ENCODE measurements around the gene SCNM1. TPM values are rescaled to one million over a fixed set of nuclear protein-coding genes. Genes with fewer than 3 reads are reported as not detected.

The SCNM1 gene, protein sequence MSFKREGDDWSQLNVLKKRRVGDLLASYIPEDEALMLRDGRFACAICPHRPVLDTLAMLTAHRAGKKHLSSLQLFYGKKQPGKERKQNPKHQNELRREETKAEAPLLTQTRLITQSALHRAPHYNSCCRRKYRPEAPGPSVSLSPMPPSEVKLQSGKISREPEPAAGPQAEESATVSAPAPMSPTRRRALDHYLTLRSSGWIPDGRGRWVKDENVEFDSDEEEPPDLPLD
- total RNA-seq: 17.5 TPM
- long read RNA-seq, transcript SCNM1-202 (7 exons, 2,016 nt): major isoform, 16 of 29 reads
- long read RNA-seq, partial matches to known transcripts: 1 of 29 reads
- long read RNA-seq, other reads (novel, unspliced or antisense): 10 of 29 reads

DNA sequence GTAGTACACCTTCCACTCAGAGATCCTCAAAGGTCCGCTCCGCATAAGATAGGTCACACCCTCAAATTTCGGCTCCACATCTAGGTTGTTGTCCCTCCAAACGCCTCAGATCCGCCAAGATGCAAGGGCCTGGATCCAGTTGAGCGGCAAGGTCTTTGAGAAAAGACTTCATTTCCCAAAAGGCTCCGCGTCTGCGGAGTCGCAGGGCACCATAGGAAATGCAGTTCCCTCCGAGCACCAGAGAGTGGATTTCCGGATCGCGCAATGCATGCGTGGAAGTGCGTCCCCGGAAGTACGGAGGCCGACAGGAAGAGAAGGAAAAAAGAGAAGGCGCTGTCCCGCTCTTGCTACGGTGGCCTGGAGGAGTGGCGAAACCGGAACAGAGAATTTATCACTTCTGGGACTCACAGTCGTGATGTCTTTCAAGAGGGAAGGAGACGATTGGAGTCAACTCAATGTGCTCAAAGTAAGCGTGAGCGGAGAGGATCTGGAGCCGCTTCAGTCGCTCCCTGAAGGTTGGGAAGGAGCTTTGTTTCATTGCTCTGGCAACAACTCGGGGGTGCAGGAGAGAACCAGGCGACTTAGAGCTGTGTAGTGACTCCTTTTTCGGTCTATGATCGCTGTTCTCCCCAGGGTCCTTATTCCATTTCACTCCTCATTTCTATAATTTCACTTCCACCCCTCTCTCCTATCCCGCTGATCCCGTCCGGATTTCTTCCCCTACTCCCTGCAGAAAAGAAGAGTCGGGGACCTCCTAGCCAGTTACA is at the start of gene SCNM1, which contains the start of gene LYSMD1:
TSS of gene SCNM1 (plus strand) at position 407 of the 767 bp plus-strand sequence. CDS start at position 416, 9 bp downstream.
TSS of gene LYSMD1 (minus strand) at position 165 of the 767 bp plus-strand sequence. CDS start 644 bp downstream, outside the sequence.
- intact Hi-C loops (cut with DNase I): no loop called here
- DNase-seq: peak; percentile 97
- peak; percentile 95 for ATAC-seq (ENCODE audit: poor library complexity)

DNA sequence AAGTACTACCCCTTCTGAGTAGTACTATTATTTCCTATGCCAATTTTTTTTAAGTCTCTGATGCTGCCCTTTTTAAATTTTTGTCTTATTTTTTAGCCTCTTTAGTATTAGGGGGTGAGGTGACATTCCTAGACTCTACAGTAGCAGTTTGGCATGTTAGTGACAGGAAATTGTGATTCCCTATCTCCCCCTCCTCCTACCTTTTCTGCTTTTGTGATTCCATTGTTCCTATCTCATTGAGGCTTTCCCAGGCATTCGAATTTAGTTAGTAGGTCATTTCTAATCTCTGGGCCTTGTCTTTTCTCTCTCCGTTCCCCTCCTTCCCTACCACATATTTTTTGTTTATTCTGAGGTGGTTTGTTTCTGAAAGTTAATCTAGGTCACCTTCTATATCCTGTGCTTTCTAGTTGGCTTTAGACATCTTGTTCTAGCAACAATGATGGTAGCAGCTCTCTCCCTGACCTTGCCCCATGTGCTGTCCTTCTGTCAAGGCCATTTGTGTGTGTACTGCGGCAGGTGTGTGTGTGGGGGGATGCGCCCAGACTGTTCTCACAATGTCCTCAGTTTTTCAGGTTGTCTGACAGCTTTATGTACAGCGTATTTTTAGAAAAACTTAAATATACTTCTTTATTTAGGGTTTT is 41.1 kb upstream of the SCNM1 start:
- intact Hi-C loops (cut with DNase I): no loop called here
- ATAC-seq (ENCODE audit: poor library complexity) (no peak), DNase-seq (no peak)

DNA sequence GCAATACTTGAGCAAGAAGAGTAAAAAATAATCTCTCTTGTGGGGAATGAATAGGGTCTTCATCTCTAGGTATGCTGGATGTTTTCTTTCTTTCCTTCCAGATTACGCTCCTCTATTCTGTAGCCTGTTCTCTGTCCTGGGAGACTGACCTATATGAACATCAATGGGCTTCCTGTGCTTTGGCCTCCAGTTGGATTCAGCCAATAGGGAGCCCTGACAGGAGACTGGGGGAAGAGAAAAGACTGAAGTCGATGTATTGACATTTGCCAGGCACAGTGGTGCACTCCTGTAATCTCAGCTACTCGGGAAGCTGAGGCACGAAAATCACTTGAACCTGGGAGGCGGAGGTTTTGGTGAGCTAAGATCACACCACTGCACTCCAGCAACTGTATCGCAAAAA is 37.1 kb upstream of the SCNM1 start:
- DNase-seq (no peak), ATAC-seq (ENCODE audit: poor library complexity) (no peak)
- intact Hi-C loops (cut with DNase I): no loop called here

DNA sequence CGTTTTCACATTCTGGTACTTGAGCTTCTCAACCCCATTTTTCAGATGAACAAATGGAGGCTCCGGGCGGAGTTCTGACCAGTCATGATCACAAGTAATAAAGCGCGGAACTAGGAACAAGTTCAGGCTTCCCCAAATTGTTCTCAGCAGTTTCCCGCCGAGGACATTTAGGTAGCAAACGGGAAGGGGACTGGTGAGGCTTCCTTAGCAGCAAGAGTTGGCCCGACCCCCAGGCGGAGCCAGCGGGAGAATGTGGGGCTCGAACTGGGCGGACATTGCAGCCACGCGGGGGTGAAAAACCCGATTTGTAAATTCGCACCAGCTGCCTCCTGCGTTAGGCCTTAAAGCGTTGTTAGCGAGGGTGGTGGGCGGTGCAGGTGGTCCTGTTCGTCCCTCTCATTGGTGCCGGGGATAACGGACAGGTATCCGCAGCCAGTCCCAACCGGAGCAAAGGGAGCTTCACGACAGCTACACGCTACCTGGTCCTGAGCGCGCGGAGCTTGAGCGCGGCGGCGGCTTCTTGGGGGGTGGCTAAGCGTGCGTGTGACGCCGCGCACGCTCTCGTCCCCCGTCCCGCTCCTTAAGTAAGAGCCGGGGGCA is 34.9 kb upstream of the SCNM1 start:
- peak; percentile 93 for ATAC-seq (ENCODE audit: poor library complexity)
- peak; percentile 88 for DNase-seq
- intact Hi-C loops (cut with DNase I): no loop called here

DNA sequence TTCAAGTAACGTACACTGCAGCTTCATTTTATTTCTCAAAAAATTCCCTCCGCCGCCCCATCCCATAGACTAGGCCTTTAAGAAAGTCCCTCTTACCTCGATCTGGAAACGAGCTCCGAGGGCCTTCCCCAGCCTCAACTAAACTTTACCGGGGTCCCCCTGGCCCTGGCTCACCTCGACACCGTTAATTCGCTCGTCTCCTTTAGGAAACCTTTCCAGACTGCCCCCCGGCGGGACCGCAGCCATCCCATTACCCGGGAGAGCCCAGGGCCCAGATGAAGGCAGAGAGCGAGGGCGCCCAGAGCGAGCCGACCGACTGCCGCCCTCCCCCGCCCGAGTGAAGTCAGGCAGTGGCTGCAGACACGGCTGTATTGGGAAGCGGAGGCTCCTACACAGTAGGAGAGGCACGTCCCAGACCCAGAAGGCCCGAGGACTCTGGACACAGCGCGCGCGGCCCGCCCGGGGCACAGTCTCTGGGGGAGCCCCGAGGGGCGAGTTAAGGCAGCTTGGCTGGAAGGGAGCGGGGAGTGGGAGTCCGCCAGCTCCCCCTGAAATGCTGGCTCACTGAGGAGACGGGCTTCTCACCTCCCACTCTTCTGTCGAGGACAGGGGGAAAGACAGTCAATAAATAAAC is 34.1 kb upstream of the SCNM1 start:
- DNase-seq (no peak), ATAC-seq (ENCODE audit: poor library complexity) (peak; percentile 57)
- intact Hi-C loops (cut with DNase I): no loop called here

DNA sequence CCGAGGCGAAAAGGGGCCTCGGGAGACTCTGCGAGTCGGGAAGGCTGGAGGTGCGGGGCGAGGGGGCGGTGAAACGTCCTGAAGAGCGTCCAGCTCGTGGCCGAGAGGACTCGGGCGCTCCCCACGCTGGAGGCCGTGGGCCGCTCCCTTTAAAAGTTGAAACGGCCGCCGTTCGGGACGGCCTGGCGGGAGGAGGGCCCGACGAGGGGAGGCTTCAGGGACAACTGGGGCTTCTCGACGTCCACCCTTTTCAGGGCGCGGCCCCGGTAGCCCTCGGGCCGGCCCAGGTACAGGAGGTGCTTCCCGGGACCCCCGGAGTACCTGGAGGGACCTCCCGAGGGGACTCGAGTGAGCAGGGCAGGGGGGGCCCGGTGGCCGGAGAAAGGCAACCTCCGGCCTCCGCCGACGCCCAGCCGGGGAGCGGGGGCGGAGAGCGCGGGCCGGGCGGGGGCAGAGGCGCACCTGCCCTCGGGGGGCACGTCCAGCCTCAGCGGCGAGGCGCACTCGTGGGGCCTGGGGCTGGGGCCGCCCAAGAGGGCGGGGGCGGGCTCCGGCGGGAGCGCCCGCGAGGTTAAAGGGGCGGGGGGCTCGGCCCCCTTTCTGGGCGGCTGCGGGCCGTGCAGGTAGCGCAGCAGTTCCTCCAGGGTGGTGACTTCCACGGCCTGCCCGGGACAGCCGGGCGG is 33.5 kb upstream of the SCNM1 start:
- DNase-seq: no peak
- ATAC-seq (ENCODE audit: poor library complexity): no peak
- intact Hi-C loops (cut with DNase I): no loop called here

DNA sequence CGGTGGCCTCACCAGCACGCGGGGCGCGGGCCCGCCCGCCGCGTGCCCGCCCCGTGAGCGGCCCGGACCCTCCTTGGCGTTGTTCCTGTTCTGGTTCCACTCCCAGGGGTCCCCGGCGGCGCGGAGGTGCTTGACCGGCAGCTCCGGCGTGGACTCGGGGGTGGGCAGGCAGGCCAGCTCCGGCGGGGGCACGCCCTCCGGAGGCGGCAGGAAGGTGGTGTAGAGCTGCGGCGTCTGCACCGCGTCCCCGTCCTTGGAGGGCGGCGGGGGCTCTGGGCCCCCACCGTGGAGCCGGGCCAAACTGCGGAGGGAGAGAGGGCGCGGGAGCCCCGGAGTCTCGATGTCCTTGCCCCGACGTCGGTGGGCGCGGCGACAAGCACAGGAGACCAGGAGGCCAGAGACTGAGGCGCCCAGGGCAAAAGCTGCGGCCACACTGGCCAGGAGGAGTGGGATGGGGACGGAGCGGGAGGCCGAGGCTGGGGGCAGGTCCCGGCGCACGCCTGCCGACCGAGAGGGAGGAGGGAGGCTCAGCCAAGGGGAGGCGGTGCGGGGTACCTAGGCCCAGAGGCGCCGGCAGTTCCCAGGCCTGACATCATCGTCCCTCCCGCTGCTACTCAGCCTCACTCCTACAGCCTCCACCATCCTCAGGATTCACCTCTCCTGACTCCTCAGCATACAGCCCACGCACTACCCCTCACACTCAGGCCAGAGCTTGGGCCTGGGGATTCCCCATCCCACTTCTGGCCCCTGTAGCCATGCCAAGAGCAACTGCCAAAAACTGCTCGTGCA is 32.7 kb upstream of the SCNM1 start:
- DNase-seq (no peak), ATAC-seq (ENCODE audit: poor library complexity) (no peak)
- intact Hi-C loops (cut with DNase I): no loop called here

DNA sequence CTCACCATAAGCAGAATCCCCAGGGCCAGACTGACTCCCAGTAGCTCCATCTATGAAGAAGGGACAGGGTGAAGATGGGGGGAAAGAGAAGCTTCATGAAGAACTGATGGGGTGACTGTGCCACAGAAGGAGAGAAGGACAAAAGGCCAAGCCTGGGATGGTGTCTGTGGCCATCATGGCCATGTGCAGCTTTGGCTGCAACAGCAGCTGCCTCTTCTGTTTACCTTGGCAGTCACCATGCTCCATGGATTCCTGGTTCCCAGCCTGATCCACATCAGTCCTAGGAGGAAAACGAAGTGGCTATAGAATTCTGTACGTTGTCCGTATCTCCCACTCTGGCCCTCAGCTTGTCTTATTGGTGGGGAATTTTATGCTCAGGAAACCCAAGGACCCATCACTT is 31.5 kb upstream of the SCNM1 start:
- DNase-seq (no peak), ATAC-seq (ENCODE audit: poor library complexity) (no peak)
- intact Hi-C loops (cut with DNase I): no loop called here

DNA sequence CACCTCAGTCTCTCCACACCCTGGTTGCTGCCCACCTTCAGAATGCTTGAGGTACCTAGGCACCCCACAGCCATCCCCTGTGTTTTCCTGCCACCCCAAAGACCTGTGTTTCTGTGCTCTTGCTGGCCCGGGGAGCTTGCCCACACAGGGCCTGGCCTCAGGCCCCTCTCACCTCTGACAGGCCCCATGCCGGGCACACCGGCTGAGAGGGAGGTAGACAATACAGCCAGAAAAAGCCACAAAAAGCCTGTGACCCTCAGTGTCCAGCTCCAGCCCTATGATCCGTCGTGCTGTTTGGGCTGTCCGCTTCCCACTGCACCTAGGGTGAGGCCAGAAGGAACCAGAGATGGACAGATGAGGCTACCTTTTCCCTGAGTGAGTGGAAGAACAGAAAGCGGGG is 31.0 kb upstream of the SCNM1 start:
- intact Hi-C loops (cut with DNase I): no loop called here
- ATAC-seq (ENCODE audit: poor library complexity) (no peak), DNase-seq (no peak)

DNA sequence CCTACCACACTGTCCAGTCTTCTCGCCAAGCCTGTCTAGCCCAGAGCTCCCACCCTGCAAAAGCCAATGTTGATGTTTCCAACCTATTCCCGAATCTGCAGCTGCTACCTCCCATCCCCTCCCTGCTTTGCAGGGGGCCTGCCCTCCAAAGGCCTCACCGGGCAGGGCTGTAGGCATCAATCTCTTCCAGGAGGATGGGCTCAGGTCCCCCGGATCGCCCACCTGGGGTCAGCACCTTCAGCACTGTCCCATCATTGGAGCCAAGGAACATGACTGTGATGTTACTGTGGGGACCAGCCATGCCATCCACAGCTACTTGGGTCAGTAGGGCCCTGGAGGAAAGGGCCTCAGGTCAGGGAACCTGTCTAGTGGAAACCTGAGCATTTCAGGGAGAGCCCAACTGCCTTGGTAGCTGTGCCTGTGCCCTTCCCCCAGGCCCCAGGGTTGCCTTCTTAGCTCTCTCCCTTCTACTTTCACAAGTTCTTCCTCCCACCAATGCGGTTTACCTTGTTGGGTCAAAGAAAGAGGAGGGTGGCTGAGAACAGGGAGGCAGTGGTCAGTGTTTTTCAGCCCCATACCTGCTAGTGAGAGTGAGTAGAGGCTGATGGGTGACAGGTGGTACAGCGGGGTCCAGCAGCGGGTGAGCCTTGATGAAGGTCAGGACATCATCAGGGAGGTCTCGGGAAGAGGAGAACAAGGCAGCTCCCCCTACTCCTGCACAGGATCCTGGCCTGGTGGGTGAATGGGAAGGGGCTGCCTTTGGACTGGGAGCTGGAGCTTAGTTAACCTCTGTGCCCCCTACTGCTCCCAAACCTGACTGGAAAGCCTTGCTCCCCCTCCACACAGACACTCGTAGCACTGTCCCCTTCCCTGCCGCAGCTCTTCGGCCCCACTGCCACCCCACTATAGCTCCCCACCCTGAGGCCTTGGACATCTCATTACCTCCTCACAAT is 30.2 kb upstream of the SCNM1 start:
- ATAC-seq (ENCODE audit: poor library complexity): no peak
- intact Hi-C loops (cut with DNase I): no loop called here
- DNase-seq: no peak

DNA sequence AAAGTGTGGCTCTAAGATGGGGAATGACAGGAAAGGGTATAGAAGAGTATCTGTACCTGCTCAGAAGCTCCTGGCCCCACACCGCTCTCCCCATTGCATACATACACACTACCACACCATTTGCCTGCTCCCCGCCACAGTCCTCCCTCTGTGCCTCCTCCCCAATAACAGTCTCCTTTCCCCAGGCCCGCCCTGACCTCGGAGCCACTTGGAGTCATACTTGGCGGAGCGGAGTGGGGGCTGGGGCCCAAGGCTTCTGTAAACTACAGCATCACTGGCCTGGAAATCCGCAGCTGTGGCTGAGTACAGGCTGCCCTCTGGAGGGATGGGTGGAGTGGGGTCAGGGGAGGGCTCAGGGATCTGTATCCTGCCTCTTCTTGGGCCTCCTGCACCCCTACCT is 28.2 kb upstream of the SCNM1 start:
- no peak for DNase-seq
- intact Hi-C loops (cut with DNase I): no loop called here
- no peak for ATAC-seq (ENCODE audit: poor library complexity)

DNA sequence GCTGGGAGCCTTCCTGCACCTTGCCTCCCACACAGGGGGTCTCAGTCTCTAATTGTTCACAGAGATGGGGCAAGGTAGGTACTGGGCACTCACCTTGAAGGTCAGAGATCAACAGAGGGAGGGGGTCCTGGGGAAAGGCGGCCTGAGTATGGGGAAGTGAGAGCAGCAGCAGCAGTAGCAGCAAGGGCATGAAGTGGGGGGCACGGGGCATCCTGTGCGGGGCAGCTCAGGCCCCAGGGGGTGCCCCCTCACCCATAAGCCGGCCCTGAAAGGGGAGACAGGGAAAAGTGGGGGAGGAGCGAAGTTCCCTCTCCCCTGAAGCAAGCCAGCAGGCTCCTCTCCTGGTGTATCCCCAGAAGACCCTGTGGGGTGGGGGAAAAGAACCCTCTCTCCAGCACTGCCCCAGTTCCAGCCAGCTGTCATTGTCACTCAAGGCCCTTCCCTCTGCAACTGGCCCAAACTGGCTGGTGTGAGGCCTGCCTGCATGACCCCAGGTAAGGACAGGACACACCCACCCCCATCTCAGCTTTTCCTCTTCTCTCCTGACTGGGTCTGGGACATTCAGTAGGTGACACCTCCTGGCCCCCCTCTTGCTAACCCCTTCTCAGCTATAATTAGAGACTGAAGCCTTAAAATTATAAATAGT is 23.4 kb upstream of the SCNM1 start:
- ATAC-seq (ENCODE audit: poor library complexity) (peak; percentile 36), DNase-seq (no peak)
- intact Hi-C loops (cut with DNase I): no loop called here

DNA sequence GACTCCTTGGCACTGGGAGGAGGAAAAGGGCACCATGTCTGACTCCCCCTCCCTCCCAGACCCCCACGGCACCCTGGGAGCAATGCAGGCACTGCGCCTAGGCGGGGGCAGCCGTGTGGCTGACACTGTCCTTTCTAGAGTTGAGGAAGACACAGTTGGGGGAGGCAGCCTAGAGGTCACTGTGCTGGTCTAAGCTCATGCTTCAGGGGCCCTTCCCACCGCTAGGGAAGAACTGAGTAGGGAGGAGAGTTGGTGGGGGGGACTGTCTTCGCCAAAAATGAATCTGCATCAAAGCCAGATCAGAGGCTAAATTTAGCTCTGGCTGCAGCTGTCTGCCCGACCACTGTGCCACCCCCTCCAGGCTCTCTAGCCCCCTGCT is 22.9 kb upstream of the SCNM1 start:
- intact Hi-C loops (cut with DNase I): no loop called here
- peak; percentile 7 for ATAC-seq (ENCODE audit: poor library complexity)
- no peak for DNase-seq

DNA sequence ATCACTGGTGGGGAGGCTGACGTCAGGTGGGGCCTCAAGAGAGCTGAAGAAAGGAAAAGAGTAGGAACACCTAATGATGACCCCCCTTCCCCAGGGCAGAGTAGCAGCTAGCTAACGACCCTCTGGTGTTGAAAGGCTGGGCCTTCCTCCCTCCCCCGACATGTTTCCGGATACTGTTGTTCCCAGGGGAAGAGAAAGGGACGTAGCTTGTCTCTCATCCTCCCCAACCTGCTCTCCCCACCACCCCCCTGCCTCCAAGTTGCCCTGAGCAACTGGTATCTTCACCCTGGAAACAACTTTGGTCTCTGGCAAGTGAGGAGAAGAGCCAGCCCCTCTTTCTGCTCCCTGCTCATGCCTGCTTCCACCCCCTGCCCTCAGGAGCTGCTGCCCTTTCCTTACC is 22.0 kb upstream of the SCNM1 start:
- DNase-seq: no peak
- intact Hi-C loops (cut with DNase I): no loop called here
- ATAC-seq (ENCODE audit: poor library complexity): no peak

DNA sequence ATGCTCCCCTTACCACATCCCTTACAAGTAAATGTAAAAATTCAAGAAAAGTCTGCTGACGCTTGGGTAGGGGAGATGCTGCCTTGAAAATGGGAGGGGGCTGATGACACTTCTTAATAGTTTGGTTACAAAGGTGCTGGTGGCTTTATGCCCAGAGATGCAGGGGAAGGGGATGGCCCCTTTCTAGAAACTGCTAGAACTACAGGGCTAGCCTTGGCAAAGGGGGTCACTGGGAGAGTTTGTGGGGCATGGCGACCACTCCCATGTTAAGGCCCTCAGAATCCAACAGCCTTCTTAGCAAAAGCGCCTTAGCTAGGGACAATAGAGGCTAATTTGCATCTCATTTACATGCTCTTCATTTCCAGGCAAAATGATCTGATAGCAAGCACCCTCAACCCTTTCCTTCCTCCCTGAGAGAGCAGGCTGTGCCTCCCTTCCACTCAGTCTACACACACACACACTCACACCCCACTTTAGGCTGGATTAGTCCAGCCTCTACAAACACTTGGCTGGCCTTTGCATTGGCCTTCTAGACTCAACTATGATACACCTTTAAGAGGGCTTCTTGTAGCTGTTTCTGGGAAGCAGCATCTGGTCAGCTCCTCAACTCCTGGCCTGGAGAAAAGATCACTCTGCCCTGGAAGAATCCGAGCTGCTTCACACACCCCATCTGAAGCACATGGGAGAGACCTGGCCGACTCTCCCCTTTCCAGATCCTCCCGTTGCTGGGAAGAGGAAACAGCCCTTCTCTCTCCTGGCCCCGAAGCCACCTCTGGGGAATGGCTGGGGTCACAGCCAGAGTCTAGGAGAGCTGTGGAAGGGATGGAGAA is 21.3 kb upstream of the SCNM1 start:
- intact Hi-C loops (cut with DNase I): no loop called here
- no peak for ATAC-seq (ENCODE audit: poor library complexity)
- no peak for DNase-seq

Data from Right ventricle myocardium superior (tissue), 1 donor.